Gastrocnemius medialis (tissue), 4 donors: Measurements from ENCODE around the gene CCDC12.

Source experiments
- POLR2A ChIP-seq, 2 donors: fragments of 450-650 bp; IDR thresholded peaks; one replicate each; pipeline ENCODE4 v1.6.1; 2017; ENCODE audit warnings: antibody characterized with exemption in 2 of 2, mild to moderate bottlenecking in 2 of 2, moderate library complexity in 2 of 2
- TF ChIP-seq, protein P1 (sequence below), 5 experiments: fragments of 450-650 bp in 3 of 5; fragments of 200-600 bp in 2 of 5; sonication (generic) in 2 of 5; IDR thresholded peaks in 4 of 5; conservative IDR thresholded peaks in 1 of 5; 1 replicate in 4 of 5; 2 replicates in 1 of 5; pipeline ENCODE4 v1.5.1; 2016 to 2019; ENCODE audit warnings: antibody characterized with exemption in 5 of 5, mild to moderate bottlenecking in 3 of 5, moderate library complexity in 3 of 5

DNA sequence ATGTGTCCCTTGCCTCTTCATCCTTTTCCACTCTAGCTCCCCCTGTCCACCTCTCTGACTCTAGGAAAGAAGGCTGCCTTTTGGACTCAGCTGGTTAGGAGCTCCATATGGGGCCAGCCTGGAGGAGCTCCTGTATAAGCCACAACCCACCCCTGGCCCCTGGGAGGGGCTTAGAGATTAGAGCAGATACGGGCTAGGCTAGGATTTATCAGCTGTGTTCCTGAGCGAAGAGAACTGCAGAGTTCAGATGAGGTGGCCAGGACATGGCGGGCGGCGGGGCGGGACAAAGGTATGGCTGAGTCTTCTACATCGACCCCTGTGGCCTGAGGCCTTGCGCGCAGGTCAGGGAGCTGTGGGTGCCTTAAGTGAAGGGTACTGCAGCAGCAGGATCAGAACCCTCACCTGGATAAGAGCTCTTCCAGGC is 10.8 kb upstream of the CCDC12 start:
- TF ChIP-seq POLR2A (IDR thresholded peaks at IDR 0.05), result no peak
- TF ChIP-seq, protein P1, sequence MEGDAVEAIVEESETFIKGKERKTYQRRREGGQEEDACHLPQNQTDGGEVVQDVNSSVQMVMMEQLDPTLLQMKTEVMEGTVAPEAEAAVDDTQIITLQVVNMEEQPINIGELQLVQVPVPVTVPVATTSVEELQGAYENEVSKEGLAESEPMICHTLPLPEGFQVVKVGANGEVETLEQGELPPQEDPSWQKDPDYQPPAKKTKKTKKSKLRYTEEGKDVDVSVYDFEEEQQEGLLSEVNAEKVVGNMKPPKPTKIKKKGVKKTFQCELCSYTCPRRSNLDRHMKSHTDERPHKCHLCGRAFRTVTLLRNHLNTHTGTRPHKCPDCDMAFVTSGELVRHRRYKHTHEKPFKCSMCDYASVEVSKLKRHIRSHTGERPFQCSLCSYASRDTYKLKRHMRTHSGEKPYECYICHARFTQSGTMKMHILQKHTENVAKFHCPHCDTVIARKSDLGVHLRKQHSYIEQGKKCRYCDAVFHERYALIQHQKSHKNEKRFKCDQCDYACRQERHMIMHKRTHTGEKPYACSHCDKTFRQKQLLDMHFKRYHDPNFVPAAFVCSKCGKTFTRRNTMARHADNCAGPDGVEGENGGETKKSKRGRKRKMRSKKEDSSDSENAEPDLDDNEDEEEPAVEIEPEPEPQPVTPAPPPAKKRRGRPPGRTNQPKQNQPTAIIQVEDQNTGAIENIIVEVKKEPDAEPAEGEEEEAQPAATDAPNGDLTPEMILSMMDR (IDR thresholded peaks at IDR 0.05 in 4 of 5, conservative IDR thresholded peaks at IDR 0.05 in 1 of 5), result no peak
